Suprapubic skin (tissue), 3 donors: ENCODE results near the gene SREK1IP1.

Source experiments
- CTCF ChIP-seq, 2 donors: fragments of 200-600 bp in 1 of 2; fragments of 450-650 bp in 1 of 2; sonication (generic) in 1 of 2; IDR thresholded peaks; one replicate each; pipeline ENCODE4 v1.5.1; 2016 to 2019; ENCODE audit warnings: antibody characterized with exemption in 2 of 2, mild to moderate bottlenecking in 1 of 2, moderate library complexity in 1 of 2
- EP300 ChIP-seq: sonication (generic); formaldehyde crosslinking; IDR thresholded peaks from one replicate; pipeline ENCODE4 v1.6.1; 2017; ENCODE audit warnings: antibody characterized with exemption
- POLR2A ChIP-seq, 2 donors: fragments of 450-650 bp; IDR thresholded peaks; one replicate each; pipeline ENCODE4 v1.6.1; 2017; ENCODE audit warnings: antibody characterized with exemption in 2 of 2, mild to moderate bottlenecking in 2 of 2, moderate library complexity in 2 of 2

GRCh38 chr5:64690104-64690416 is 78.4 kb downstream of the SREK1IP1 start:
- TF ChIP-seq POLR2A (IDR thresholded peaks at IDR 0.05) (no peak), CTCF (IDR thresholded peaks at IDR 0.05) (no peak), EP300 (no peak)
